ENCODE measurements around the gene ZRANB3. TPM values are rescaled to one million over a fixed set of nuclear protein-coding genes. Genes with fewer than 3 reads are reported as not detected.
"Not testable (repeated sequence)": the region's sequence is repeated elsewhere in the genome, so short reads cannot be mapped to it uniquely, and the experiment has no call there.

The ZRANB3 gene
- total RNA-seq, 1 donor from 2014 or later, result 7.0 TPM

DNA sequence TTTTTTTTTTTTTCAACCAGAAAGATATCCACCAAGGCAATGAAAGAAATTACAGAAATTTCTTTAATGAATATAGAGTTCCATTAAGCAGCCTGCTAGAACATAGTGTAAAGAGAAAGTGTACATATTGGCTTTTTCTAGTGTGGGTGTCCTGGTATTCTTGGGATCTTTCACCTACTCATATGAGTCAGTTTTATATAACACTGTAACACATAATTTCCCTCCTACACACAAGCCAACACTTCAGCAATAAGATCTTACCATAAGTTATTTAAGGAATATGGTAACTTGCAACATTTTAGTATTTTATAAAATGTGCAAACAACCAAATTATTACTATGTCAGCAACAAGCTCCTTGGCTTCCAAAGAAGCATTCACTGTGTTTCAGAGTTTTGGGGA, 59.9 kb downstream of the ZRANB3 start:
- H3K4me1 Mint-ChIP-seq (ENCODE audit: low read depth), result peaks cover 8% of the 10 kb centered on the region
- intact Hi-C loops (cut with micrococcal nuclease), result loop anchor here (10.0 kb wide), 3 partner anchors 104 to 466 kb away; no protein-coding TSS in a partner anchor
- no peaks in the 10 kb centered on the region for H3K36me3 Mint-ChIP-seq (ENCODE audit: low read depth)
- H3K9me3 Mint-ChIP-seq, result no peaks in the 10 kb centered on the region
- DNase-seq (ENCODE audit: low spot score), result no peak
- no peak overlapping the region for H3K27ac Mint-ChIP-seq
- no peak overlapping the region for H3K4me3 Mint-ChIP-seq (ENCODE audit: low read depth)
- H3K27me3 Mint-ChIP-seq (ENCODE audit: low read depth), result no peaks in the 10 kb centered on the region

DNA sequence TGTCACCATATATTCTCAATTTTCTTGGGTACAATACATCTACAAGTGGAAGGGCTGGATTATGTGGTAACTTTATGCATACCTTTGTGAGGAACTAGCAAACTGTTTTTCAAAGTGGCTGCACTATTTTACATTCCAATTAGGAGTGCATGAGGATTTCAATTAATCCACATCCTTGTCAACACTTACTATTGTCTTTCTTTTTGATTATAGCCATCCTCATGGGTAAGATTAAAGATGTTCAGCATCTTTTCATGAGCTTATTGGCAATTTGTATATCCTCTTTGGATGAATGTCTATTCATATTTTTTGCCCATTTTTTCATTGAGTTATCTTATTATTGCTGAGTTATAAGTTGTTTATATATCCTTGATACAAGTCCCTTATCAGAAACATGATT, 73.7 kb downstream of the ZRANB3 start:
- Mint-ChIP-seq H3K27me3 (ENCODE audit: low read depth) (no peaks in the 10 kb centered on the region), H3K4me3 (ENCODE audit: low read depth) (no peak overlapping the region), H3K27ac (no peak overlapping the region), H3K9me3 (peaks cover 15% of the 10 kb centered on the region), H3K4me1 (ENCODE audit: low read depth) (no peaks in the 10 kb centered on the region), H3K36me3 (ENCODE audit: low read depth) (peaks cover 5% of the 10 kb centered on the region)
- intact Hi-C loops (cut with micrococcal nuclease), result no loop called here
- DNase-seq (ENCODE audit: low spot score), result no peak

- Mint-ChIP-seq H3K9me3 (peaks cover 20% of the 10 kb centered on the region), H3K27me3 (ENCODE audit: low read depth) (no peaks in the 10 kb centered on the region), H3K4me1 (ENCODE audit: low read depth) (no peaks in the 10 kb centered on the region), H3K27ac (no peak overlapping the region), H3K4me3 (ENCODE audit: low read depth) (no peak overlapping the region), H3K36me3 (ENCODE audit: low read depth) (peaks cover 5% of the 10 kb centered on the region)
- no peak for DNase-seq (ENCODE audit: low spot score)
- intact Hi-C loops (cut with micrococcal nuclease), result no loop called here
Measured at GRCh38 chr2:135456835-135457234, 74.2 kb downstream of the ZRANB3 start.

DNA sequence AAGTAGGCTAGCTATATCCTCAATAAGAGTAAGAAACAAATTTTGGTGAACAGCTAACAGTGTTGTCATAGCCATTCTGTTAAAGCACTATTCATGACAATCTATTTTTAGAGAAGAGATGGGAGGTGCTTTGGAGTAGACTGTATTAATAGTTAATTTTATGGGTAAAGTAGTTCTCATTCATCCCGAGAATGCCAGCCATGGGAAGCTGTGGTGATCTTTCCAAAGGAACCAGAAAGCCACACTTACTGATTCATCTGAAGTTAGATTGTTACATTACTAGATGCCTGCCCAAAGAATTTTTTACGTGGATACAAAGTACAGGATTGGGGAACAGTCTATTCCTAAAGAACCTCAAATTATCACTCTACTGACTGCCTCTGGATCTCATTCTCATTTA, 74.6 kb downstream of the ZRANB3 start:
- Mint-ChIP-seq H3K4me3 (ENCODE audit: low read depth) (no peak overlapping the region), H3K36me3 (ENCODE audit: low read depth) (peaks cover 5% of the 10 kb centered on the region), H3K27me3 (ENCODE audit: low read depth) (no peaks in the 10 kb centered on the region), H3K4me1 (ENCODE audit: low read depth) (no peaks in the 10 kb centered on the region), H3K27ac (no peak overlapping the region), H3K9me3 (peaks cover 24% of the 10 kb centered on the region)
- intact Hi-C loops (cut with micrococcal nuclease), result no loop called here
- DNase-seq (ENCODE audit: low spot score), result no peak

GRCh38 chr2:135454608-135455007, 76.4 kb downstream of the ZRANB3 start:
- no peak for DNase-seq (ENCODE audit: low spot score)
- no peak overlapping the region for H3K4me3 Mint-ChIP-seq (ENCODE audit: low read depth)
- H3K27ac Mint-ChIP-seq, result no peak overlapping the region
- no peaks in the 10 kb centered on the region for H3K27me3 Mint-ChIP-seq (ENCODE audit: low read depth)
- no peaks in the 10 kb centered on the region for H3K4me1 Mint-ChIP-seq (ENCODE audit: low read depth)
- intact Hi-C loops (cut with micrococcal nuclease), result no loop called here
- peaks cover 29% of the 10 kb centered on the region for H3K9me3 Mint-ChIP-seq
- H3K36me3 Mint-ChIP-seq (ENCODE audit: low read depth), result peaks cover 5% of the 10 kb centered on the region

GRCh38 chr2:135453027-135453426, 78.0 kb downstream of the ZRANB3 start:
- H3K4me1 Mint-ChIP-seq (ENCODE audit: low read depth); intact Hi-C loops (cut with micrococcal nuclease); H3K4me3 Mint-ChIP-seq (ENCODE audit: low read depth); H3K27me3 Mint-ChIP-seq (ENCODE audit: low read depth); H3K27ac Mint-ChIP-seq; H3K36me3 Mint-ChIP-seq (ENCODE audit: low read depth); DNase-seq (ENCODE audit: low spot score): not testable (repeated sequence)
- peaks cover 29% of the 10 kb centered on the region for H3K9me3 Mint-ChIP-seq

DNA sequence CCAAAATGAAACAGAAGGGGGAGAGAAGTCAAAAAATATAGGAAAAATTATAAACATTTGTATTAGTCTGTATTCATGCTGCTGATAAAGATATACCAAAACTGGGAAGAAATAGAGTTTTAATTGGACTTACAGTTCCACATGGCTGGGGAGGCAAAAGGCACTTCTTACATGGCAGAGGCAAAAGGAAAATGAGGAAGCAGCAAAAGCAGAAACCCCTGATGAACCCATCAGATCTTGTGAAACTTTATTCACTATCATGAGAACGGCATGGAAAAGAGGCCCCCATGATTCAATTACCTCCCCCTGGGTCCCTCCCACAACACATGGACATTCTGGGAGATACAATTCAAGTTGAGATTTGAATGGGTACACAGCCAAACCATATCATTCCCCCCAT, 79.1 kb downstream of the ZRANB3 start:
- intact Hi-C loops (cut with micrococcal nuclease), result no loop called here

GRCh38 chr2:135443013-135443412, 88.0 kb downstream of the ZRANB3 start:
- H3K4me1 Mint-ChIP-seq (ENCODE audit: low read depth); H3K27me3 Mint-ChIP-seq (ENCODE audit: low read depth); DNase-seq (ENCODE audit: low spot score); H3K4me3 Mint-ChIP-seq (ENCODE audit: low read depth); H3K27ac Mint-ChIP-seq; intact Hi-C loops (cut with micrococcal nuclease); H3K36me3 Mint-ChIP-seq (ENCODE audit: low read depth); H3K9me3 Mint-ChIP-seq: not testable (repeated sequence)

More for the DNA sequence above, 79.1 kb downstream of the ZRANB3 start:
- no peak for DNase-seq (ENCODE audit: low spot score)
- Mint-ChIP-seq H3K9me3 (peaks cover 29% of the 10 kb centered on the region), H3K27me3 (ENCODE audit: low read depth) (no peaks in the 10 kb centered on the region), H3K4me3 (ENCODE audit: low read depth) (no peak overlapping the region), H3K27ac (no peak overlapping the region), H3K4me1 (ENCODE audit: low read depth) (no peaks in the 10 kb centered on the region), H3K36me3 (ENCODE audit: low read depth) (peaks cover 5% of the 10 kb centered on the region)

- DNase-seq (ENCODE audit: low spot score); H3K27me3 Mint-ChIP-seq (ENCODE audit: low read depth); intact Hi-C loops (cut with micrococcal nuclease); H3K27ac Mint-ChIP-seq; H3K9me3 Mint-ChIP-seq; H3K4me1 Mint-ChIP-seq (ENCODE audit: low read depth); H3K4me3 Mint-ChIP-seq (ENCODE audit: low read depth); H3K36me3 Mint-ChIP-seq (ENCODE audit: low read depth): not testable (repeated sequence)
Measured at GRCh38 chr2:135435155-135435554, 95.9 kb downstream of the ZRANB3 start.

GRCh38 chr2:135424849-135425248, 106.2 kb downstream of the ZRANB3 start:
- Mint-ChIP-seq H3K9me3 (peaks cover 17% of the 10 kb centered on the region), H3K4me1 (ENCODE audit: low read depth) (no peaks in the 10 kb centered on the region), H3K36me3 (ENCODE audit: low read depth) (no peaks in the 10 kb centered on the region), H3K27ac (no peak overlapping the region), H3K4me3 (ENCODE audit: low read depth) (no peak overlapping the region), H3K27me3 (ENCODE audit: low read depth) (no peaks in the 10 kb centered on the region)
- intact Hi-C loops (cut with micrococcal nuclease), result no loop called here
- no peak for DNase-seq (ENCODE audit: low spot score)

- Mint-ChIP-seq H3K9me3 (peaks cover 21% of the 10 kb centered on the region), H3K4me3 (ENCODE audit: low read depth) (no peak overlapping the region), H3K36me3 (ENCODE audit: low read depth) (no peaks in the 10 kb centered on the region), H3K27ac (no peak overlapping the region), H3K4me1 (ENCODE audit: low read depth) (no peaks in the 10 kb centered on the region), H3K27me3 (ENCODE audit: low read depth) (no peaks in the 10 kb centered on the region)
- DNase-seq (ENCODE audit: low spot score), result no peak
- intact Hi-C loops (cut with micrococcal nuclease), result no loop called here
Measured at GRCh38 chr2:135422898-135423297, 108.1 kb downstream of the ZRANB3 start.

DNA sequence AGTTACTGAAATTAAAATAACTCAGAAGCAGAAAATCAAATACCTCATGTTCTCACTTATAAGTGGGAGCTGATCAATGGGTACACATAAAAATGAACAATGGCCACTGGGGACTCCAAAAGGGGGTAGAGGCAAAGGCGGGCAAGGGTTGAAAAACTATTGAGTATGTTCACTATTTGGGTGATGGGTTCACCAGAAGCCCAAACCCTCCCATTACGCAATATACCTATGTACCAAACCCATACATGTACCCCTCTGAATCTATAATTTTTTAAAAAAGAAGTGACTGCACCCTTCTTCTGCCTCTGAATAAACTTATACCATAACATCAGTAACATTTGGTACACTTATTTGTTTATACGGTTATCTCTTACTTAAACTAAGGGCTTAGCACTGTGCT, 119.4 kb downstream of the ZRANB3 start:
- intact Hi-C loops (cut with micrococcal nuclease), result no loop called here
- no peak overlapping the region for H3K27ac Mint-ChIP-seq
- H3K36me3 Mint-ChIP-seq (ENCODE audit: low read depth), result no peaks in the 10 kb centered on the region
- H3K4me1 Mint-ChIP-seq (ENCODE audit: low read depth), result no peaks in the 10 kb centered on the region
- peaks cover 28% of the 10 kb centered on the region for H3K9me3 Mint-ChIP-seq
- DNase-seq (ENCODE audit: low spot score), result no peak
- H3K4me3 Mint-ChIP-seq (ENCODE audit: low read depth), result no peak overlapping the region
- H3K27me3 Mint-ChIP-seq (ENCODE audit: low read depth), result no peaks in the 10 kb centered on the region

DNA sequence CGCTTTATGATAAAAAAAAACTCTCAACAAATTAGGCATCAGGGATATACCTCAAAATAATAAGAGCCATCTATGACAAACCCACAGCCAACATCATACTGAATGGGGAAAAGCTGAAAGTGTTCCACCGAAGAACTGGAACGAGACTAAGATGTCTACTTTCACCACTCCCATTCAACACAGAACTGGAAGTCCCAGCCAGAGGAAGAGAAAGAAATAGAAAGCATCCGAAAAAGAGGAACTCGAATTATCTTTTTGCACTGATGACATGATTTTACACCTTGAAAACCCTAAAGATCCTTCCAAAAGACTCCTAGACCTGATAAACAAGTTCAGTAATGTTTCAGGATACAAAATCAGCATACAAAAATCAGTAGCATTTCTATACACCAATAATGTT, 121.6 kb downstream of the ZRANB3 start:
- H3K27me3 Mint-ChIP-seq (ENCODE audit: low read depth), result no peaks in the 10 kb centered on the region
- no peak overlapping the region for H3K27ac Mint-ChIP-seq
- no peaks in the 10 kb centered on the region for H3K4me1 Mint-ChIP-seq (ENCODE audit: low read depth)
- H3K9me3 Mint-ChIP-seq, result peaks cover 42% of the 10 kb centered on the region
- no peak for DNase-seq (ENCODE audit: low spot score)
- H3K4me3 Mint-ChIP-seq (ENCODE audit: low read depth), result no peak overlapping the region
- intact Hi-C loops (cut with micrococcal nuclease), result no loop called here
- H3K36me3 Mint-ChIP-seq (ENCODE audit: low read depth), result no peaks in the 10 kb centered on the region

GRCh38 chr2:135396259-135396658, 134.8 kb downstream of the ZRANB3 start:
- DNase-seq (ENCODE audit: low spot score); H3K9me3 Mint-ChIP-seq; H3K27me3 Mint-ChIP-seq (ENCODE audit: low read depth); H3K4me1 Mint-ChIP-seq (ENCODE audit: low read depth); H3K36me3 Mint-ChIP-seq (ENCODE audit: low read depth); H3K4me3 Mint-ChIP-seq (ENCODE audit: low read depth); H3K27ac Mint-ChIP-seq; intact Hi-C loops (cut with micrococcal nuclease): not testable (repeated sequence)
